DMS153 (cell line): ENCODE measurements around the gene NACA2.

Source experiments
- DNase-seq: peaks from one replicate; lab custom pipeline; 2025; lab: John Stamatoyannopoulos, UW

NACA2 gene

GRCh38 chr17:61547113-61547512 lies 43.9 kb downstream of the NACA2 start:
- DNase-seq, result no peak

DNA sequence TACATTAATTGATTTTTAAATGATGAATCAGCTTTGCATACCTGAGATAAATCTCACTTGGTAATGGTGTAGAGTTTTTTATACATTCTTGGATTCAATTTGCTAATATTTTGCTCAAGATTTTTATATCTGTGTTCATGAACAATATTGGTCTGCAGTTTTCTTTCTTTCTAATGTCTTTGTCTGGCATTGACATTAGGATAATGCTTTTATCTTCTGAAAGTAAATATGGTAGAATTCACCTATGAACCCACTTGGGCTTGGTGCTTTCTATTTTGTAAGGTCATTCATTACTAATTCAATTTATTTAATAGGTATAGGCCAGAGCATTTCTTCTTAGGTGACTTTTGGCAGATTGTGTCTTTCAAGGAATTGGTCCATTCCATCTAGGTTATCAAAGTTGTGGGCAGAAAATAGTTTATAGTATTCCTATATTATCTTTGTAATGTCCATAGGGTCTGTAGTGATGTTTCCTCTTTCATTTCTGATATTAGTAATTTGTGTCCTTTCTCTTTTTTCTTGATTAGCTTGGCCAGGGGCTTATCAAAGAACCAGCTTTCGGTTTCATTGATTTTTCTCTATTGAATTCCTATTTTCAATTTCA lies 45.6 kb downstream of the NACA2 start:
- DNase-seq, result no peak

- DNase-seq, result no peak
These were observed 47.1 kb downstream of the NACA2 start for GRCh38 chr17:61543786-61544415.

DNA sequence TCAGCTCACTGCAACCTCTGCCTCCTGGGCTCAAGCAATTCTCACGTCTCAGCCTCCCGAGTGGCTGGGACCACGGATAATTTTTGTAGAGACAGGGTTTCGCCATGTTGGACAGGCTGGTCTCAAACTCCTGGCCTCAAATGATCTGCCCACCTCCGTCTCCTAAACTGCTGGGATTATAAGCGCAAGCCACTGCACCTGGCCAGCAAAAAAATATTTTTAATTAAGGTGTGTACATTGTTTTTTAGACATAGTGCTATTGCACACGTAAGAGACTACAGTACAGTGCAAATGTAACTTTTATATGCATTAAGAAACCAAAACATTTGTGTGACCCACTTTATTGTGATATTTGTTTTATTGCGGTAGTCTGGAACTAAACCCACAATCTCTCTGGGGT lies 49.0 kb downstream of the NACA2 start:
- DNase-seq, result no peak

DNA sequence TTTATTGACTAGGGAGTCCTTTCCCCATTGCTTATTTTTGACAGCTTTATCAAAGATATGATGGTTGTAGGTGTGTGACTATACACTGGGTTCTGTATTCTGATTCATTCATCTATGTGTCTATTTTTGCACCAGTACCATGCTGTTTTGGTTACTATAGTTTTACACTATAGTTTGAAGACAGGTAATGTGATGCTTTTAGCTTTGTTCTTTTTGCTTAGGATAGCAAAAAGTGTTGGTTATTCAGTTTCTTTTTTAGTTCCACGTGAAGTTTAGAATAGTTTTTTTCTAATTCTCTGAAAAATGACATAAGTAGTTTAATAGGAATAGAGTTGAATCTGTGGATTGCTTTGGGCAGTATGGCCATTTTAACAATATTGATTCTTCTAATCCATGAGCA lies 50.1 kb downstream of the NACA2 start:
- DNase-seq, result no peak
